ENCODE measurements around the gene NCKAP5.

The NCKAP5 gene

GRCh38 chr2:133098787-133099186 lies 469.5 kb downstream of the NCKAP5 start:
- TF ChIP-seq FOXP2 (optimal IDR thresholded peaks at IDR 0.05; ENCODE audit: borderline replicate concordance, extremely low read depth, extremely low read length, insufficient read depth) = no peak
- TF ChIP-seq POLR2AphosphoS5 (IDR thresholded peaks at IDR 0.05; ENCODE audit: low read depth, low read length) = no peak
- no peak for TF ChIP-seq REST (IDR thresholded peaks at IDR 0.05; ENCODE audit: insufficient read depth in 1 of 2, low read depth in 2 of 2, low read length in 2 of 2)
- no peak for TF ChIP-seq TAF1 (IDR thresholded peaks at IDR 0.05; ENCODE audit: borderline replicate concordance, insufficient read depth, low read length)
- no peak for TF ChIP-seq SIN3A (IDR thresholded peaks at IDR 0.05; ENCODE audit: borderline replicate concordance, insufficient read depth, low read length)

GRCh38 chr2:133097666-133098065 lies 470.6 kb downstream of the NCKAP5 start:
- no peak for TF ChIP-seq REST (IDR thresholded peaks at IDR 0.05; ENCODE audit: insufficient read depth in 1 of 2, low read depth in 2 of 2, low read length in 2 of 2)
- TF ChIP-seq TAF1 (IDR thresholded peaks at IDR 0.05; ENCODE audit: borderline replicate concordance, insufficient read depth, low read length) = no peak
- TF ChIP-seq SIN3A (IDR thresholded peaks at IDR 0.05; ENCODE audit: borderline replicate concordance, insufficient read depth, low read length) = no peak
- no peak for TF ChIP-seq FOXP2 (optimal IDR thresholded peaks at IDR 0.05; ENCODE audit: borderline replicate concordance, extremely low read depth, extremely low read length, insufficient read depth)
- TF ChIP-seq POLR2AphosphoS5 (IDR thresholded peaks at IDR 0.05; ENCODE audit: low read depth, low read length) = no peak

- TF ChIP-seq TAF1 (IDR thresholded peaks at IDR 0.05; ENCODE audit: borderline replicate concordance, insufficient read depth, low read length) = no peak
- TF ChIP-seq POLR2AphosphoS5 (IDR thresholded peaks at IDR 0.05; ENCODE audit: low read depth, low read length) = no peak
- no peak for TF ChIP-seq SIN3A (IDR thresholded peaks at IDR 0.05; ENCODE audit: borderline replicate concordance, insufficient read depth, low read length)
- no peak for TF ChIP-seq REST (IDR thresholded peaks at IDR 0.05; ENCODE audit: insufficient read depth in 1 of 2, low read depth in 2 of 2, low read length in 2 of 2)
- no peak for TF ChIP-seq FOXP2 (optimal IDR thresholded peaks at IDR 0.05; ENCODE audit: borderline replicate concordance, extremely low read depth, extremely low read length, insufficient read depth)
These were observed 475.7 kb downstream of the NCKAP5 start for GRCh38 chr2:133092571-133092970.

- TF ChIP-seq SIN3A (IDR thresholded peaks at IDR 0.05; ENCODE audit: borderline replicate concordance, insufficient read depth, low read length) (no peak), REST (IDR thresholded peaks at IDR 0.05; ENCODE audit: insufficient read depth in 1 of 2, low read depth in 2 of 2, low read length in 2 of 2) (no peak), FOXP2 (optimal IDR thresholded peaks at IDR 0.05; ENCODE audit: borderline replicate concordance, extremely low read depth, extremely low read length, insufficient read depth) (no peak), POLR2AphosphoS5 (IDR thresholded peaks at IDR 0.05; ENCODE audit: low read depth, low read length) (no peak), TAF1 (IDR thresholded peaks at IDR 0.05; ENCODE audit: borderline replicate concordance, insufficient read depth, low read length) (no peak)
These were observed 477.9 kb downstream of the NCKAP5 start for GRCh38 chr2:133090358-133090757.

- no peak for TF ChIP-seq SIN3A (IDR thresholded peaks at IDR 0.05; ENCODE audit: borderline replicate concordance, insufficient read depth, low read length)
These were observed 482.1 kb downstream of the NCKAP5 start for GRCh38 chr2:133086176-133086575.

All from PFSK-1 (cell line).